Neural progenitor cell (in vitro differentiated cells): ENCODE measurements around the gene ARL15. TPM values are rescaled to one million over a fixed set of nuclear protein-coding genes. Genes with fewer than 3 reads are reported as not detected.

Source experiments
- DNase-seq: peaks from one replicate; pipeline ENCODE4 v3.0.0-alpha.2; 2016; ENCODE audit warnings: low spot score
- H2AFZ ChIP-seq: fragments of 200-600 bp; sonication (generic); replicated peaks from 2 replicates; pipeline ENCODE4 v1.6.1; 2016; ENCODE audit warnings: antibody characterized with exemption
- H3F3A ChIP-seq: fragments of 200-600 bp; sonication (generic); 2 replicates; pipeline ENCODE4 v1.6.1; 2016; ENCODE audit warnings: antibody characterized with exemption, low read depth
- H3K27ac ChIP-seq: fragments of 200-600 bp; sonication (generic); 2 replicates; pipeline ENCODE4 v1.5.1; 2016; ENCODE audit warnings: mild to moderate bottlenecking
- H3K27me3 ChIP-seq: fragments of 200-600 bp; sonication (generic); 2 replicates; pipeline ENCODE4 v1.6.1; 2016; ENCODE audit warnings: mild to moderate bottlenecking, moderate library complexity
- H3K36me3 ChIP-seq: fragments of 200-600 bp; sonication (generic); 2 replicates; pipeline ENCODE4 v1.5.1; 2016
- H3K4me1 ChIP-seq: fragments of 200-600 bp; sonication (generic); 2 replicates; pipeline ENCODE4 v1.6.1; 2016; ENCODE audit warnings: mixed run types
- H3K4me2 ChIP-seq: fragments of 200-600 bp; sonication (generic); 2 replicates; pipeline ENCODE4 v1.6.1; 2016
- H3K4me3 ChIP-seq: fragments of 200-600 bp; sonication (generic); 2 replicates; pipeline ENCODE4 v1.5.1; 2016
- H3K79me2 ChIP-seq: fragments of 200-600 bp; sonication (generic); 2 replicates; pipeline ENCODE4 v1.6.1; 2016; ENCODE audit warnings: low read depth
- H3K9ac ChIP-seq: fragments of 200-600 bp; sonication (generic); 2 replicates; pipeline ENCODE4 v1.6.1; 2016
- H3K9me3 ChIP-seq: fragments of 200-600 bp; sonication (generic); 2 replicates; pipeline ENCODE4 v1.5.1; 2016; ENCODE audit warnings: low read depth
- H4K20me1 ChIP-seq: fragments of 200-600 bp; sonication (generic); 2 replicates; pipeline ENCODE4 v1.6.1; 2016; ENCODE audit warnings: low read depth
- H3K27ac Mint-ChIP-seq: 3 replicates; pipeline ENCODE4 v1.8.0; 2021; ENCODE audit warnings: mixed read lengths
- H3K27me3 Mint-ChIP-seq: 2 replicates; pipeline ENCODE4 v1.8.0; 2022; ENCODE audit warnings: low read depth, mild to moderate bottlenecking, inconsistent platforms, moderate library complexity, mixed read lengths; ENCODE audit not compliant: insufficient read depth
- H3K36me3 Mint-ChIP-seq: 3 replicates; pipeline ENCODE4 v1.8.0; 2021; ENCODE audit warnings: mixed read lengths
- H3K4me1 Mint-ChIP-seq: 3 replicates; pipeline ENCODE4 v1.8.0; 2021; ENCODE audit warnings: mixed read lengths
- H3K4me3 Mint-ChIP-seq: 3 replicates; pipeline ENCODE4 v1.8.0; 2021; ENCODE audit warnings: mild to moderate bottlenecking, moderate library complexity, mixed read lengths
- H3K9me3 Mint-ChIP-seq: 3 replicates; pipeline ENCODE4 v1.8.0; 2020; ENCODE audit warnings: mixed read lengths
- EZH2 ChIP-seq: fragments of 200-600 bp; sonication (generic); IDR thresholded peaks from 2 replicates; pipeline ENCODE4 v1.6.1; 2017; ENCODE audit warnings: antibody characterized with exemption, mild to moderate bottlenecking, moderate library complexity
- EZH2phosphoT487 ChIP-seq: fragments of 200-600 bp; sonication (generic); IDR thresholded peaks from 2 replicates; pipeline ENCODE4 v1.6.1; 2017; ENCODE audit warnings: antibody characterized with exemption
- total RNA-seq: library from RNA; depleted of rRNA; stranded (reverse); fragments of >200 nt; gene quantifications from 2 replicates; pipeline ENCODE4 v1.2.3, GENCODE V29; 2015; ENCODE audit warnings: low replicate concordance
- TF ChIP-seq, protein P1 (sequence below): fragments of 200-600 bp; sonication (generic); IDR thresholded peaks from 2 replicates; pipeline ENCODE4 v1.5.1; 2017; ENCODE audit warnings: antibody characterized with exemption, mild to moderate bottlenecking

Gene ARL15
- total RNA-seq, 1 donor from 2014 or later: 39.1 TPM

DNA sequence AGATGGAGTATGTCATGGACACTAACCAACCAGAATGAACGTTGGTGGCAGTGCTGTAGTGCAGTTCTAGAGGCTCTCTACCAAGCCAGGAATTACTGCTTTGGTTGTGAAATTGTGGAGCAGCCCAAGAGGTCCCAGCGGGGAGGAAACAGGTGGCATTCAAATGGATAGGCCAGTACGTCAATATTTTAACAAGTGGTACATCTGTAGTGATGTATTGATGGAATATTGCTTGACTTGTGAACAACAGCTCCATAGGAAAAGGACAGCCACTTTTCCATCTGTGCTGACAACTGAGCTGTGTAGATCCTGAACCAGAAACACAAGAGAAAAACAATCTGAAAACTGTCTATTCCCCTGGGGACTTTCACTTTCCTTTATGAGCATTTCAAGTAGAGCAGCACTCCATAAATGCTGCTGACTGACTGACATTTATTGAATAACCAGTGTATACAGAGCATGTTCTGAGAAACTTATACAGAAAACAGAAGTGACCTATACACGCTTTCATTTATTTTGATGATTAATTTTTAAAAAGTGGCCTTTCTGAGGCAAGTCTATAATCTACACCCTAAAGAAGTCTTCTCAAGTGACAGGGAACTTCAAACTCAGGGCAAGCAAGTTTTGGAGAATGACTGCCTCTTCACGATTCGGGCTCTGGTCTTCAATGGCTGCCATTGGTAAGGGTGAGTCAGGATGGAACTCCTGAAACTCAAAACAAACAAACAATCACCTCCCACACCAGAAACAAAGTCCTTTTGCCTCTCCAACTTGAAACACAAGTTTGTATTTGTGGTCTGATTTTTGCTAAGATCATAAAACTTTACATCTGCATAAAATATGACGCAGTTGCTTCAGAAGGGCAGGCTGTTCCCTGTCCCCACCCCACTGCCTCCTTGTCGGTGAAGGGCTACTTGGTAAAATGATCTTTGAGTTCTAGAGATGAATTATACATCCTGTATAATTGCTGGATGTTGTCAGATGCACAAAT, 387.6 kb downstream of the ARL15 start:
- TF ChIP-seq EZH2 (no peak), EZH2phosphoT487 (no peak)
- TF ChIP-seq, protein P1, sequence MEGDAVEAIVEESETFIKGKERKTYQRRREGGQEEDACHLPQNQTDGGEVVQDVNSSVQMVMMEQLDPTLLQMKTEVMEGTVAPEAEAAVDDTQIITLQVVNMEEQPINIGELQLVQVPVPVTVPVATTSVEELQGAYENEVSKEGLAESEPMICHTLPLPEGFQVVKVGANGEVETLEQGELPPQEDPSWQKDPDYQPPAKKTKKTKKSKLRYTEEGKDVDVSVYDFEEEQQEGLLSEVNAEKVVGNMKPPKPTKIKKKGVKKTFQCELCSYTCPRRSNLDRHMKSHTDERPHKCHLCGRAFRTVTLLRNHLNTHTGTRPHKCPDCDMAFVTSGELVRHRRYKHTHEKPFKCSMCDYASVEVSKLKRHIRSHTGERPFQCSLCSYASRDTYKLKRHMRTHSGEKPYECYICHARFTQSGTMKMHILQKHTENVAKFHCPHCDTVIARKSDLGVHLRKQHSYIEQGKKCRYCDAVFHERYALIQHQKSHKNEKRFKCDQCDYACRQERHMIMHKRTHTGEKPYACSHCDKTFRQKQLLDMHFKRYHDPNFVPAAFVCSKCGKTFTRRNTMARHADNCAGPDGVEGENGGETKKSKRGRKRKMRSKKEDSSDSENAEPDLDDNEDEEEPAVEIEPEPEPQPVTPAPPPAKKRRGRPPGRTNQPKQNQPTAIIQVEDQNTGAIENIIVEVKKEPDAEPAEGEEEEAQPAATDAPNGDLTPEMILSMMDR: no peak
- Histone ChIP-seq H2AFZ (no peak overlapping the region), H3K79me2 (no peaks in the 10 kb centered on the region), H3K27me3 (no peaks in the 10 kb centered on the region), H3K36me3 (no peaks in the 10 kb centered on the region), H3K4me3 (no peak overlapping the region), H3F3A (no peaks in the 10 kb centered on the region), H3K27ac (no peak overlapping the region), H4K20me1 (no peaks in the 10 kb centered on the region), H3K4me1 (no peaks in the 10 kb centered on the region), H3K4me2 (no peak overlapping the region), H3K9ac (no peak overlapping the region), H3K9me3 (no peaks in the 10 kb centered on the region)
- Mint-ChIP-seq H3K27ac (no peak overlapping the region), H3K9me3 (no peaks in the 10 kb centered on the region), H3K27me3 (no peaks in the 10 kb centered on the region), H3K4me3 (no peak overlapping the region), H3K36me3 (no peaks in the 10 kb centered on the region), H3K4me1 (peaks cover 2% of the 10 kb centered on the region)
- DNase-seq: no peak

- H3K4me3 Mint-ChIP-seq: no peak overlapping the region
- no peaks in the 10 kb centered on the region for H3K27me3 Mint-ChIP-seq
- DNase-seq: no peak
- peaks cover 13% of the 10 kb centered on the region for H3K4me1 ChIP-seq
- peaks cover 7% of the 10 kb centered on the region for H3K4me1 Mint-ChIP-seq
- H3K4me2 ChIP-seq: no peak overlapping the region
- no peaks in the 10 kb centered on the region for H3F3A ChIP-seq
- H3K79me2 ChIP-seq: no peaks in the 10 kb centered on the region
- H3K9me3 Mint-ChIP-seq: no peaks in the 10 kb centered on the region
- no peak overlapping the region for H2AFZ ChIP-seq
- no peaks in the 10 kb centered on the region for H4K20me1 ChIP-seq
- no peak overlapping the region for H3K4me3 ChIP-seq
- no peak overlapping the region for H3K27ac Mint-ChIP-seq
- H3K27me3 ChIP-seq: no peaks in the 10 kb centered on the region
- TF ChIP-seq EZH2 (no peak), EZH2phosphoT487 (no peak)
- TF ChIP-seq, protein P1: no peak
- H3K9ac ChIP-seq: no peak overlapping the region
- no peak overlapping the region for H3K27ac ChIP-seq
- no peaks in the 10 kb centered on the region for H3K36me3 ChIP-seq
- H3K9me3 ChIP-seq: no peaks in the 10 kb centered on the region
- H3K36me3 Mint-ChIP-seq: no peaks in the 10 kb centered on the region
Observed at GRCh38 chr5:53917826-53918225, 392.5 kb downstream of the ARL15 start.

GRCh38 chr5:53917095-53917494, 393.3 kb downstream of the ARL15 start:
- Mint-ChIP-seq H3K27ac (peak overlapping the region; percentile 33), H3K4me1 (peaks cover 7% of the 10 kb centered on the region), H3K4me3 (no peak overlapping the region), H3K9me3 (no peaks in the 10 kb centered on the region), H3K36me3 (no peaks in the 10 kb centered on the region), H3K27me3 (no peaks in the 10 kb centered on the region)
- Histone ChIP-seq H3K4me2 (no peak overlapping the region), H3K9me3 (no peaks in the 10 kb centered on the region), H3F3A (no peaks in the 10 kb centered on the region), H3K36me3 (no peaks in the 10 kb centered on the region), H3K79me2 (no peaks in the 10 kb centered on the region), H3K27ac (no peak overlapping the region), H3K4me1 (peaks cover 13% of the 10 kb centered on the region), H3K27me3 (no peaks in the 10 kb centered on the region), H4K20me1 (no peaks in the 10 kb centered on the region), H2AFZ (no peak overlapping the region), H3K9ac (no peak overlapping the region), H3K4me3 (no peak overlapping the region)
- TF ChIP-seq, protein P1: peak; percentile 17
- TF ChIP-seq EZH2phosphoT487: no peak
- no peak for DNase-seq
